Measurements from ENCODE around the gene KIRREL3.

KIRREL3 gene

DNA sequence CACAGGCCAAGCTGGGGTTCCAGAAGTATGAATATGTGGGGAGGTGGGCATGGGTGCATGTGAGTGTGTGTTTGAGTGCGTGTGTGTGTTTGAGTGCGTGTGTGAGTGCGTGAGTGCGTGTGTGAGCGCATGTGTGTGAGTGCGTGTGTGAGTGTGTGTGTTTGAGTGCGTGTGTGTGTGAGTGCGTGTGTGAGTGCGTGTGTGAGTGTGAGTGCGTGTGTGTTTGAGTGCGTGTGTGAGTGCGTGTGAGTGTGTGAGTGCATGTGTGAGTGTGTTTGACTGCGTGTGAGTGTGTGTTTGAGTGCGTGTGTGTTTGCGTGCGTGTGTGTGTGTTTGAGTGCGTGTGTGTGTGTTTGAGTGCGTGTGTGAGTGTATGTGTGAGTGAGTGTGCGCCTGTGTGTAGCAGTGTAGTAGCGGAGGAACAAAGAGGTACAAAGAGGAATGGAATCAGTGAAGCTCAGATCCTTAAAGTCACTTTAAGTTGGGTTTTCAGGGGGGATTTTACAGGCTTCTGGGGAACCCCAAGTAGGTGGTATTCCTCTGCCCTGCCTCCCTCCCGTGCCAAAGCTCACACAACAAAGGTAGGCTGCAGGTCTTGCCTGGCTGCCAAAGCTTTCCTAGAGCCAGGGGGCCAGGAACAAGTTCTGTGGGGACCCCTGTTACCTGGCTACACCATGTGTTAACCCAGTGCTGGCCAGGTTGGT lies 137.1 kb downstream of the KIRREL3 start:
- no peak for DNase-seq

DNA sequence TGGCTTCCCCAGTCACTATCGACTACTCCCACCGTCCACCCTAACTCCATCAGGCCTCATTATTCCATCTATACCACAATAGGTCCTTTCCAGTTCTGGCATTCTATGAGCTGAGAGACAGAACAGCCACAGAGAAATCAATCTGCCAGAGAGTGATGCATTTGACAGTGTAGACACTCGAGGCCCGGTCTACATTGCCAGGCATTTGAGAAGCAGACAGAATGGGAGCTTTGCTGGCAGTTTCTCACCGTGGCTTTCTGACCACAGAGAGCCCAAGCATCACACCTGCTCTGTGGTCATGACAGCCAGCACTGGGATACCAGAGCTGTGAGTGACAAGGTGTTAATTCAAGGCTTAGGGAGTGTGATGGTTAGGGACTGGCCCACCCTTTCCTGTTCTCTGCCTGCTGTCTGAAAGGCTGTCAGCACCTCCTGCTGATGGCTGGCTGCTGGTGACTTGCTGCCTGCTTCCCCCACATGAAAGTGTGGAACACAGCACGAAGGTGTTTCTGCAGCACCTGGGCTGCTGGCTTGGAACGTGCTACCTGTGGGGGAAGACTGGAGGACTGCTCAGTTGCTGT lies 137.8 kb downstream of the KIRREL3 start:
- DNase-seq = no peak

DNA sequence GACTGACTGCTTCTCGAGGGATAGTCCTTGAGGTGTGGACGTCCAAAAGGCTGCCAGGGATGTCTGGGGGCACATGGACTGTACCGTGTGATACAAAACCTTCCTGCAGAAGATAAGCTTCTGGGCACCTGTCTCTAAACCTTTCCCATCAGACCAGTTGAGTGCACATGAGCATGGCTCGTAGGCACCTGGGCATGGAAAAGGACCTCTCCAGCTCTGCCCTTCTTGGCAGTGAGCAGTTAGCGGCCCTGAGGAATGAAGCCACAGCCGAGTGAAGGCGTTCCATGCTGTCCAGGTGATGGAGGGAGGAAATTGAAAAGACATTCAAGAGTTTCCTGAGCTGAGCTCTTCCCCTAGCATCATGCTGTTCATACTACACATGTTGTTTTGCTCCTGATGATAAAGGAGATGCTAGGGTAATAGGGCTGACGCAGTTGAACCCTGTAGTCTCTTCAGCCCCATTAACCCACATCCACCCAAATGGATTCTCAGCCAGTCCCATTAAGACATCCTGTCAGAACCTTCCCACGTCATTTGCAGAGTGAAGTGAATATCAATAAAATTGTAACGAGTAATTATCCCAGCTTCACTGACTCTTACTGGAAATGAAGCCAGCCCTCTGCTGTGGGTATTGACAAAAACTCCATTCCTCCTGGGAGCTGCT lies 138.6 kb downstream of the KIRREL3 start:
- no peak for DNase-seq

DNA sequence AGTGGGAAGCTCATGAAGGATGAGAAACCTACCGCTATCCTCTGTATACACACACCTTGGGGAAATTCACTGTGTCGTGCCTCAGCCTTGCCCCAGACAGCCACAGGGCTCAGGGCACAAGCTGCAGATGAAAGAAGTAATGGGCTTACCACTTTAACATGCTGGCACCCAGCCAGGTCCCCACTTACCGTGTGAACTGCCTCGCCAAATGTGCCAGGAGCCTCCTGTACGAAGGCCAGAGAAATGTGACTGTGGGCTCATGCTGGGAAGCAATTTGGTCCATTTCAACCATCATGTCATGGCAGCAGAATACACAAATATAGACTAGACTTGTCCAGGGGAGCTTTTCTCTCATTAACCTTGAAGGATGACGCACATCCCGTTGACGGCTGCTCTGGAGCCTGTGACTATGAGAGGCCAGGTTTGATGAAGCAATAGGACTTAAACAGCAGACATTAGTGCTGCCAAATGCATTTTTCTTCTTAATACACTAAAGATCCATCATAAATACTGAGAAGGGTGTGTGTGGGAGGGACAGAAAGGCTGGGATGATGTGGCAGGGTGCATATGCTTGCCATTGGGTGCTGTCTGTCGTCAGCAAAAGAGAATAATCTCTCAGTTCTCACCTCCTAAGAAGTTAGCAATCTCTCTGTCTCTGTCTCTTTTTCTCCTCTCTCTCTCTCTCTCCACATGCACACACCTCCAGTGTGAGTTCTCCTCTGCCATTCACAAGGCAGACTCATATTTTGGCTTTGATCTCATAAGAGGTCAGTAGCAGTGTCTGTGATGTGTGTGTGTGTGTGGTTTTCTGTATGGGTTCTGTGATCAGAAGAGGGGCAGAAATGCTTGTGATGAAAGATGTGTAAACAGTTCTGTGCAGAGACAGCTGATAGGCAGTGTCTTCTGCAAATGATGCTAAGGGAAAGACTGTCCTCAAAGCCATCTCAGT lies 142.4 kb downstream of the KIRREL3 start:
- no peak for DNase-seq

DNA sequence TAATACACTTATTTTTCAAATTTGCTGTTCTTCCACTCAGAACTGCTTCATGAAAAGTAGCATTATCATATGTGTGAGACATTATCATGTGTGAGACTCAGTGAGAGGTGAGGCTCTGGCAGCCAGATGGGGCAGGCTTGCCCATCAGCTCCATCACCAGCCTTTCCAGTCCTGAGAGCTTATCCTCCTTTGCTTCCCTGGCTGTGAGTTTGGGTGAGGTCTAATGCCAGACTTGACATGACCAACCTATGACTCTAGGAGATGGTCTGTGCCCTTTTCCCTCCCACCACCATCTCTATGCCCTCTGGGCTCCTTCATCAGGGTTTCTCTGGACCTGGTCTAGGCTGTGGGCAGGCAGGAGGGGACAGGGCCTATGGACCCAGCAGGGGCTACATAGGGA lies 145.0 kb downstream of the KIRREL3 start:
- DNase-seq = no peak

DNA sequence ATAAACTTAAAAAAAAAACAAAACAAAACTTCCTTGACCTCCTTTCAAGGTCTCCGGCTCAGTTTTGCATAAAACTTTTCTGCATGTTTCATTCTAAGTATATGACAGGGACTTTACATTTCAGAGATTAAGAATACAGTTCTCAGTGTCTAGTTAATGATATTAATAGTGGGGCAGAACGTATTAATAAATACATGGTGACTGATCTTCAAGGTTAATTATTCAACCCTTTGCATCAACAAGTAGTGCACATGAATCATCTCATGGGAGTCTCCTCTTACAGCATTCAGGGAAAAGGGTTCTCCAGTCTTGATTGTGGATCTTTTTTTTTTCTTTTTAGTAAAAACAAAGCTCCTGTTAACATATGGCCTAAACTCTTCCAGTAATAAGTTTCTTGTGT lies 146.8 kb downstream of the KIRREL3 start:
- DNase-seq = no peak

DNA sequence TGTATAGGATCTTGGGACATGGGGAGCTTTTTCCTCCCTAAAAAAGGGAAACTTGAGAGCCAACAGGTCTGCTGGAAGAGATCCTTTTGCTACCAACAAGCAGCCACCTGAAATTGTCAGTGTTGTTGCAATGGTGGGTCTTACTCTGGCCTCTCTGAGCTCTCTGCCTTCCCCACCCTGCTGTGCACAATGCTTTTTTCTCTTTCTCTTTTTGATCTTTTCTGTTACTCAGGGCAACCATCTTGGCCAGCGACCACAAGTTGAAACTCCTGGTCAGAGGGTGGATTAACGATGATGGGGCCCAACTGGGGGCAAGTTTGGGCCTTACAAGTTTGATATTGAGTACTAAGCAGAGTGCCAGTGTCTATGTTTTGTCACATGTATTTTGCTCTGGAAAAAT lies 155.8 kb downstream of the KIRREL3 start:
- DNase-seq = no peak

DNA sequence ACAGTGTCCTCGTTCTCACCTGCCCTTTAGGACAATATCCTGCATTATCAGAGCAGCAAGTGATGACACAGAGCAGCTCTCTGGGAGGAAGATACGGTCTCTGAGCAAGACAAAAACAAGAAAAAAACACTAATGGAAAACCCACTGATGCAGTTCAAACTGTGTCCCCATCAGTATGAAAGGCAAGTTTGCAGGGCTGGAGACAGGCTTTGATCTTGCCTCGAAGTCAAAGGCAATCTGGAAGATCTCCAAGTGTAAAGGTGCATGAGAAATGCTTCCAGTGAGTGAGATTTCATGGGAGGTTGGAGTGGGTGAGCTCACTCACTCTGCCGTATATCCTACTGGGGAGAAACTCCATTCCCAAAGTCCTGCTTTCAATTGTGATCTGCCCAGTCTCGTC lies 157.5 kb downstream of the KIRREL3 start:
- DNase-seq = no peak

DNA sequence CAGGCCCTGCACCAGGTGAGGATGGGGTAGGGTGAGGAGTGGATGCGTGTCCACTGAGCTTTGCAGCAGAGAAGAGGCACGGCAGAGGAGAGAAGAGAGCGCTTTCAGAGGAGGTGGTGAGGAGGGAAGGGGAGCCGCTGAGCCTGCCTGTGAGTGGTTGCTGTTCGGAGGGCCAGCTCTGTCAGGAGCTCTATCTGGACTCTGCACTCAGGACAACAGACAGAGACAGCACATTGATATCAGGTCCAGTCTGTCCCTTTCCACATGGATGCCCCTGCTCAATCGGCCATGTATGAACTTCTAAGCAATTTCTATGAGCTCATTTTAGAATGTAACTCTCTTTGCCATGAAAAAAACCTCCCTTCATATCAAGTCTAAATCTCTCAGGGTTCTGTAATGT lies 158.6 kb downstream of the KIRREL3 start:
- no peak for DNase-seq

DNA sequence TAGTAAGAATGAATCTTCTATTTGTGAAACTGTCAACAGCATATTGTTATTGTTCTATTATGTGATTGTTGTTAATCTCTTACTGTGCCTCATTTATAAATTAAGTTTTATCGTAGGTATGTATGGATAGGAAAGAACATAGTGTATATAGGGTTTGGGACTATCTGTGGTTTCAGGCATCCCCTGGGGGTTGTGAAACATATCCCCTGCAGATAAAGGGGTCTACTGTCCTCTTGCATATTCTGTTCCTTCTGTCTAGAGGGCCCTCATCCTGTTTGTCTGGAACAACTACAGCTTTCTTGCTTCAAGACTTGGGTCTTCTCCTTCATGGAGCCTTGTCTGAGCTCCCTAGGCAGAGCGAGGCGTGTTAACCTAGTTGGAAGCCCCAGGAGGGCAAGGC lies 159.6 kb downstream of the KIRREL3 start:
- DNase-seq = no peak

DNA sequence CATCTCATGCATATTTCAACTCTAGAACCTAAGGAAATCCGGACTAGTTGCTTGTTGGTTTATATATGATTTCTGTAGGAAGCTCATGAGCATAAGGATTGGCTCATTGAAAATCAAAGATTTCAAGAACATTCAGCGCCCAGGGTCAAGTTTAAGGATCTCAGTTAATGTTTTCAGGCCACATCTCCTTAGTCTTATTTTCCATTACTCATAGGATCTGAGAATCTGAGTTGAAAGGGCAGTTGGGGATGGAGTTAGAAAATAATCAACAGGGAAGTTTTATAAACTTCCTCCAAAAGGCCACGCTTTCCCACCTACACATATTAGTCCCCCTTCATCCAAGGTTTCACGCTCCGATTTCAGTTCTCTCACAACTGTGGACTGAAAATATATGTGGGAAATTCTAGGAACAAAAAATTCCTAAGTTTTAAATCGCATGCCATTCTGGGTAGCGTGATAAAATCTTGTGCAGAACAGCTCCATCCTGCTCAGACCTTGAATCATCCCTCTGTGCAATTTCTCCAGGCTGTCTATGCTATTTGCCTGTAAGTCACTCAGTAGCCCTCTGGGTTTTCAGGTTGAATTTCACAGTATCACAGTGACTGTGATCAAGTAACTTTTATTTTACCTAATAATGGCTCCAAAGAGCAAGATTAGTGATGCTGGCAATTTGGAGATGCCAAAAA lies 160.2 kb downstream of the KIRREL3 start:
- no peak for DNase-seq

DNA sequence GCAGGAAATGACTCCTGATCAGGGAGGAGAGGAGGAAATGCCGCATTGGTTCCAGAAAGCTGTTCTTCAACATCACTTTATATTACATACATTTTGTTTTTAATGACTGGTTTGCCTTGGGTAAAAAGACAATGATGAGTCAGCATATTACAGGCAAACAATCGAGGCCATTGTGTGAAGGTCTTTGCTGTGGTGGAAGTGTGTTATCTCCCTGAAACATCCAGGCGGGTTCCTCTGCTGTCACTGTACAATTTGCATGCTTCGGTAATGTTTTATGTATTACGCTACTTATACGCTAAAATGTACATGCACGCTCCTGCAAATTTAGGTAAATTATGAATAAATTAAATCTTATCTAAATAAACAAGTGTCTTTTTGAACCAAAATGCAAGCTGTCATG lies 161.1 kb downstream of the KIRREL3 start:
- DNase-seq = no peak

DNA sequence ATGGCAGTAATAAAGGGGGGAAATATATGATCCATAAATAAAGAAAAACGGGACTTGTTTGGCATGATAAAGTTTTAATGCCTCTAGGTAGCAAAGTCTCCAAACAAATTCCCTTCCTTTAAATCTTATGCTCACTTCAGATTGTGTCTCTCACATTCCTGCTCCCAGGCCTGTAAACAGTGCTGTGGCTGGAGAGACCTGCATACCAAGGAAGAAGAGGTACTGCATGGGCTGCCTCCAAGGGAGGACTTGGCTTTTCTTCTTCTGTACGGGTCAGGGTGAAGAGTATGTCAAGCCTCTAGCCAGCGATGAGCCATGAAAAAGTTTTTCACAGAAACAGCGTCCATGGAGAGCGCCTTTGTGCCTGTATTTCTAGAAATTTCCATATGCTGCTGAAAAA lies 161.8 kb downstream of the KIRREL3 start:
- DNase-seq = no peak

DNA sequence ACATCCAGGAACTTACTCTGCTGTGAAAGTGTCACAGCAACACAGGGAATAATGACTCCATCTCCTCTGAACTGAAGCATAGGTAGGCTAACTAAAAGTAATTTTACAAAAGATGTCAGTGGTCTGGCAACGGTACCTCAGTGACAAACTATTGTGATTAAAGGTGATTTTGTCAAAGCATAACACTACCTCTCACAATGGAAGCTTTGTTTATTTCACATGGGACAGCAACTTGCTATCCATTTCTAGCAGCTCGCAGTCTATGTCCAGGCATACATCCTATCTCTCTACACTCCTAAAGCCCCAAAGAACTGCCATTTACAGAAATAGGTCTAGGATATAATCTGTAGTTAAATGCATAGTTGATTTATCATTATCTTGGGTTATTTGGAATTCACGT lies 163.0 kb downstream of the KIRREL3 start:
- no peak for DNase-seq

DNA sequence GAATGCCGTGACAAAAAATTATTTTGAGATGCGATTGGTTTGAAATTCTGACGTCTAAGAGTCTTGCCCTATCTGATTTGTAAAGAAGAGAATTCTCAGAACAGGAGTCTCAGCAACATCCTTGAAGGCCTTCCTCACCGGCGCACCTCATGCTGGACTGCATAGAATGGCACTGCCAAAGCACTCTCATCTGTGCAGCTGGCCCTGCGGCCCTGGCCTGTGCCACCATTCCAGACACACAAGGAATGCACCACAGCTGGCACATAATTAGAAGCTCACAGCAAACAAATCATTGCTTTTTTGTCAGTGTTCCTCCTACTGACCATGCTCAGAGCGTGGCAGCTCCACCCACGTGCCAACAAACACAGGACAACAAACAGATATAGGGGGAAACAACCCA lies 166.0 kb downstream of the KIRREL3 start:
- no peak for DNase-seq

DNA sequence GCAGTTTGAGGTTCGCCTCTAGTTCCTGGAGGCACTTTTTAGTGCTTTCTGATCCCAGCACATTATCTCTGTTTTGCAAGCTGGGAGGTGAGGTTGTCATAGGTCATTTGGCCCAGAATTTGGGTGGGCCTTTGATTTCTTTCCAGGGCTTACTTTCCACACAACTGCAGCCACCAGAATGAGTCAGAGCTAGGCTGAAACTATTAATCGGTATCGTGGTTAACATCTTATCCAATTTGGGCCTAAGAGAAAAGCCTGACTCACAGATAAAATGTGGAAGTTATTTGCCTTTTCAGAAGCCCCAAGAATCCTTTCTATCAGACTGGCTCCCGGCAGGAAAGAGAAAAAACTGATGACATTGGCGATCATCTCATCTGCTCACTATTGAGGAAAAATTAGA lies 166.4 kb downstream of the KIRREL3 start:
- DNase-seq = no peak

DNA sequence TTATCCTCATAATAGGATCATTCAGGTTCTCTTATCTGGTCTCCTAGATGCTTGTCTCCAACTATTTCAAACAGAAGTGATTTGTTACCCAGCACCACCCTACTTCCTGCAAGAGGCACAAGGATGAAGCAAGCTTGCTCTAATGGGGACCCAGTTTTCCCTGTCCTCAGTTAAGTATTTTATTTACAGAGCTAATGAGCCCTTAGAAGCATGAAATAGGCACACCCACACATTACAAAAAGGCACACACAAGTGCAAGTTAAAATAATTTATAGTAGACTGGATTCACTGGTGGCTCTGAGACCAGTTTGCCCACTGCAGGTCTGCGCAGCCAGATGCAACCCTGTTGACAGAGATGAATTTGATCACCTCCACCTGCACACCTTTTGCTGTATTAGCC lies 167.5 kb downstream of the KIRREL3 start:
- DNase-seq = no peak

DNA sequence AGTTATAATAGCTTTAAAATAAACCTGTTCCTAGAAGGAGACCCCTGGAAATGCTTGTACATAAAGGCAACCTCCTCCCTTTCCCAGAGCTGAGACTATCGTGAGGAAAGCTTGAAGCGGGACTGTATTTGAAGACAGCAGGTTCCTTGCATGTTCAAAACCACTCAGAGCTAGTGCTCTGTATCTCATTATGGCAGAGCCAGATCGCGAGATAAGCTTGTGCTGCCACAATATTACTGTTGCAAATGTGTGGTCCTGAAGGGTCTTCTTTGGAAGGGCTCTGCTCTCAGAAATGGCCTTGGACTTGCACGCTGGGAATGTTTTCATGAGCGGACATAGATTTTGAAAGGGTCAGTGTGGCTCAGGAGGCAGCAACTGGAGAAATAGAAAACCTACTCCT lies 168.2 kb downstream of the KIRREL3 start:
- DNase-seq = no peak

DNA sequence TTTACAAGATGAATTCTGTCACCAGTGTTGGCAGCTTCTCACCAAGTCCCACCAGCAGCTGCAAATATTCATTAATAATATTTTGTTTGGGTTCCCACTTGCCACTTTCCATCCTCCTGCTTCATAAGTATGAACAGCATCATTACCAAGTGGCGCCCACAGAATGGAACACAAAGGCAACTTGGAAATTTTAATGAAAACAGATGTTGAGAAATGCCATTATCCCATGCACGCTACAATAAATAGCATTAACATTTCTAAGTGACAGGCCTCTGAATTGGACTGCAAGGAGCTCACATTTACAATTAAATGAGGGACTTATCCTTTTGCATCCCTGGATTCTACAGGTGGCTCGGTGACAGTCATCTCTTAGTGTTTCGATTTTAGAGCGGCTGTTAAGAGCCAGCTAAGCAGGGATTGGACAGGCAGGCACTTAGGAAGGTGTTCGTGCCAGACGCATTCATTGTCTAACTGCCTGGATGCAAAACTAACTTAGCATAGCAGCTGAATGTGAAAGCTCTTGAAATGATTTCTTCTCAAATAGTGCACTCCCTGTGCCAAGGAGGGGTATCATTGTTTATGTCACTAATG lies 170.3 kb downstream of the KIRREL3 start:
- DNase-seq = no peak

DNA sequence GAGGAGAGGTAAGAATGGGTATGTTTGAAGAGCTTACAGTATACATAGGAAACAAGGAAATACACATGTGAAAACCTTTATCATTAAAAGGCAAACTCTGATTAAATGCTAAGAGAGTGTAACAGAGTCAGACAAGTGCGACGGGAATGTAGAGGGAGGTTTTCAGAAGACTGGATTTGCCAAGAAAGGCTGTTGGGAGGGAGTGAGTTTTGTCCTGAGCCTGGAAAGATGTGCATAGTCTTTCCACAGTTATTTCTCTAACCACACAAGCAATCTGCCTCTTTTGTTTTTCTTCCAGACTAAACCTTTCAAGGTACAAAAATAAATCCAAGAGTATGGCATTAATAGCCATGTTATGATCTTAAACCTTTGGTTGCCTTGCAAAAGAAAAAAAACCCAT lies 170.9 kb downstream of the KIRREL3 start:
- DNase-seq = no peak

DNA sequence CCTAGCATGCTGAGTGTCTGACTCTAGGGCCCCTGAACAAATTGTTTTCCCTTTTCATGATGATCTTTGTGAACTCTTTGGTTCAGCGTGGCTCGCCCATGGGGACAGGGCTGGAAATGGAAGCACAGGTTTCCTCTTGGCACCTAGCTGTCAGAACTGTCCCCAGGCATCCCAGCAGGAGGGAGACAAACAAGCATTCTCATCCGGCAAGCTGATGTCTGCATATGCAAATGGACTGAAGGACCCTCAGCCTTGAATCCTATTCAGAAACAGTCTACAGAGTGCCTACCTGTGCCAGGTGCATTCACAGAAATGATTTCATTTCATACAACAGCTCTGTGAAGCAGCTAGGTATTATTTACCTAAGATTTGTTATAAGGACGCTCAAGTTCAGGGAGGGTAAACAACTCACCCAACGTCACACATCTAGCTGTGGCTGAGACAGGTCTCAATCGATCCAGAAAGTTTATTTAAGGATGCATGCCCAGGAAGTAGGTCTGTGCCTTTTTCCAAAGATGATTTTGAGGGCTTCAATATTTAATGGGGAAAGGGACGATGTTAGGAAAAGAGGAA lies 176.4 kb downstream of the KIRREL3 start:
- DNase-seq = no peak

DNA sequence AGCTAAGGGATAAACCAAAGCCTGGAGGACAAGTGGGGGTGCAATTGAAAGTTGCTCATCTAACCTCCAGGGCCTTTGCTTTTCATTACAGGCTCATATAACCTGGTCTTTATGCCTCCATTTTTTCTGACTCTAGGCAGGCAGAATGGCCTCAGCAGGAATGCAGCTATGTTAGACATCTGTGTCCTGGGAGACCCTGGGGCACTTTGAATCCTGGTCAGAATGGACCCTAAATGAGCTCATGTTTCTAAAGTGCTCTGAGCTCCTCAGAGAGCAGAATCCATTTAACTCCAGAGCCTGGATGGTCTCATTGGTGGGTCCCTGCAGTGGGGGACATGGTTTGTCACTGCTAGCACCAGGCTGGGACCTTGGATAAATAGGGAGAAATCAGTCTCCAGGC lies 177.3 kb downstream of the KIRREL3 start:
- no peak for DNase-seq

Measured in stimulated activated naive CD4-positive, alpha-beta T cell (primary cell).